Esophagus muscularis mucosa (tissue), 3 donors: ENCODE data around the gene PECR.

Experiments
- POLR2A ChIP-seq: fragments of 450-650 bp; IDR thresholded peaks from one replicate; pipeline ENCODE4 v1.6.1; 2017; ENCODE audit warnings: antibody characterized with exemption, moderate library complexity, mild to moderate bottlenecking, low read depth
- TF ChIP-seq, protein P1 (sequence below), 3 experiments: fragments of 200-600 bp in 2 of 3; fragments of 450-650 bp in 1 of 3; sonication (generic) in 2 of 3; IDR thresholded peaks; one replicate each; pipeline ENCODE4 v1.5.1; 2017 to 2019; ENCODE audit warnings: antibody characterized with exemption in 3 of 3, mild to moderate bottlenecking in 2 of 3, moderate library complexity in 1 of 3

DNA sequence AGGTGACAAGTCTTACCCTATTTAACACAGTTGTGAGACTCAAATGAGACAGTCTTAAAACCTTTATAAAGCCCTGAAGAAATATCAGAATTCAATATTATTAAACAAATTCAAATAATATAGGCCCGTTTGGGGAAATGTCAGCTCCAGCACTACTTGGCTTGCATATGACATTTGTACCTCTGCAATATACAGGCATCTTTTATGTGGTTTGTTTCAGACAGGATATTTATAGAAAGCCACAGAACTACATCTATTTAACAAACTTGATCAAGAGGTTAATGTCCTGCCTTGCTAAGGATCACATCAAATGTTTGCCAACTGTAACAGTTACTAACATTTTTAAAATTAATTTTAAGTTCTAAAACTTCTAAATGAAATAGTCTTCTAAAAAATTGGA lies 65.0 kb downstream of the PECR start:
- TF ChIP-seq, protein P1, sequence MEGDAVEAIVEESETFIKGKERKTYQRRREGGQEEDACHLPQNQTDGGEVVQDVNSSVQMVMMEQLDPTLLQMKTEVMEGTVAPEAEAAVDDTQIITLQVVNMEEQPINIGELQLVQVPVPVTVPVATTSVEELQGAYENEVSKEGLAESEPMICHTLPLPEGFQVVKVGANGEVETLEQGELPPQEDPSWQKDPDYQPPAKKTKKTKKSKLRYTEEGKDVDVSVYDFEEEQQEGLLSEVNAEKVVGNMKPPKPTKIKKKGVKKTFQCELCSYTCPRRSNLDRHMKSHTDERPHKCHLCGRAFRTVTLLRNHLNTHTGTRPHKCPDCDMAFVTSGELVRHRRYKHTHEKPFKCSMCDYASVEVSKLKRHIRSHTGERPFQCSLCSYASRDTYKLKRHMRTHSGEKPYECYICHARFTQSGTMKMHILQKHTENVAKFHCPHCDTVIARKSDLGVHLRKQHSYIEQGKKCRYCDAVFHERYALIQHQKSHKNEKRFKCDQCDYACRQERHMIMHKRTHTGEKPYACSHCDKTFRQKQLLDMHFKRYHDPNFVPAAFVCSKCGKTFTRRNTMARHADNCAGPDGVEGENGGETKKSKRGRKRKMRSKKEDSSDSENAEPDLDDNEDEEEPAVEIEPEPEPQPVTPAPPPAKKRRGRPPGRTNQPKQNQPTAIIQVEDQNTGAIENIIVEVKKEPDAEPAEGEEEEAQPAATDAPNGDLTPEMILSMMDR (IDR thresholded peaks at IDR 0.05), result no peak
- no peak for TF ChIP-seq POLR2A
